GM18499 (cell line): ENCODE data around the gene SINHCAF.

Experiments
- ATAC-seq: cut with Tn5 transposase; IDR thresholded peaks from one replicate; pipeline ENCODE4 v1.9.1; 2021; ENCODE audit warnings: moderate number of reproducible peaks; ENCODE audit not compliant: insufficient read depth, unreplicated experiment

Gene SINHCAF

GRCh38 chr12:31235868-31236395 is 90.0 kb downstream of the SINHCAF start:
- no peak for ATAC-seq

GRCh38 chr12:31234955-31235867 is 90.7 kb downstream of the SINHCAF start:
- no peak for ATAC-seq

GRCh38 chr12:31234053-31234840 is 91.7 kb downstream of the SINHCAF start:
- ATAC-seq: no peak

GRCh38 chr12:31233061-31233730 is 92.8 kb downstream of the SINHCAF start:
- no peak for ATAC-seq

- ATAC-seq: no peak
These were observed 93.5 kb downstream of the SINHCAF start for GRCh38 chr12:31232361-31232965.

- ATAC-seq: no peak
These were observed 94.2 kb downstream of the SINHCAF start for GRCh38 chr12:31231611-31232360.
